HL-60 (cell line): ENCODE measurements around the gene DIDO1.

Source experiments
- DNase-seq, 2 experiments: peaks; one replicate each; pipeline ENCODE4 v3.0.0-alpha.2; 2010 to 2020; ENCODE audit warnings: low read depth in 1 of 2, low spot score in 1 of 2
- H3K27ac ChIP-seq: fragments of 250-450 bp; sonication (Bioruptor Pico); replicated peaks from 2 replicates; pipeline ENCODE4 v1.5.1; 2020; ENCODE audit warnings: mild to moderate bottlenecking, moderate library complexity
- H3K27me3 ChIP-seq: fragments of 250-450 bp; sonication (Bioruptor Pico); 2 replicates; pipeline ENCODE4 v1.5.1; 2021; ENCODE audit warnings: mild to moderate bottlenecking, moderate library complexity; ENCODE audit not compliant: insufficient read depth, poor library complexity, severe bottlenecking
- H3K4me3 ChIP-seq: replicated peaks from 2 replicates; pipeline ENCODE4 v1.5.1; 2011; ENCODE audit warnings: mild to moderate bottlenecking, control low read depth, low read length; ENCODE audit not compliant: insufficient read depth
- GABPA ChIP-seq: IDR thresholded peaks from 2 replicates; pipeline ENCODE4 v1.6.1; 2012; ENCODE audit warnings: low read depth
- POLR2AphosphoS5 ChIP-seq: IDR thresholded peaks from 2 replicates; pipeline ENCODE4 v1.6.1; 2012; ENCODE audit warnings: low read depth
- SPI1 ChIP-seq: IDR thresholded peaks from 2 replicates; pipeline ENCODE4 v1.6.1; 2012; ENCODE audit warnings: low read depth, mild to moderate bottlenecking, borderline replicate concordance
- TF ChIP-seq, protein P1 (sequence below): IDR thresholded peaks from 2 replicates; pipeline ENCODE4 v1.6.1; 2012; ENCODE audit warnings: low read depth; ENCODE audit not compliant: insufficient replicate concordance
- TF ChIP-seq, protein P2 (sequence below): IDR thresholded peaks from one replicate; pipeline ENCODE4 v1.5.1; 2011; ENCODE audit warnings: low read length, control low read depth, inconsistent platforms; ENCODE audit not compliant: insufficient read depth

The DIDO1 gene

DNA sequence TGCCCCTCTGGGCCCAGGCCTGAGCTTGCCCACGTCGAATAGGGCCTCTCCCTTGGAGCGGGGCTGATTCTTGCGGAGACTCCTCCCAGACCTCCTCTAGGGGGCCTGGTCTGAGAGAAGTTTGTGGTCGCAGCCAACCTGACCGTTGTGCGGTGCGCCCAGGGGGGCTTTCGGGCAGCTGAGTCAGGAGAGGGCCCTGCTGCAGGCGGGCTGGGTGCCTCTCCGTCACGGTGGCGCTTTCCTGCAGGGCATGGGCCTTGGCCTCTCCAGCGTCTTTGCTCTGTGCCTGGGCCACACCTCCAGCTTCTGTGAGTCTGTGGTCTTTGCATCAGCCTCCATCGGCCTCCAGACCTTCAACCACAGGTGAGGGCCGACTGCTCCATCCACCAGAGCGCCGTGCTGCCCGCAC, 39.1 kb upstream of the DIDO1 start:
- TF ChIP-seq, protein P1, sequence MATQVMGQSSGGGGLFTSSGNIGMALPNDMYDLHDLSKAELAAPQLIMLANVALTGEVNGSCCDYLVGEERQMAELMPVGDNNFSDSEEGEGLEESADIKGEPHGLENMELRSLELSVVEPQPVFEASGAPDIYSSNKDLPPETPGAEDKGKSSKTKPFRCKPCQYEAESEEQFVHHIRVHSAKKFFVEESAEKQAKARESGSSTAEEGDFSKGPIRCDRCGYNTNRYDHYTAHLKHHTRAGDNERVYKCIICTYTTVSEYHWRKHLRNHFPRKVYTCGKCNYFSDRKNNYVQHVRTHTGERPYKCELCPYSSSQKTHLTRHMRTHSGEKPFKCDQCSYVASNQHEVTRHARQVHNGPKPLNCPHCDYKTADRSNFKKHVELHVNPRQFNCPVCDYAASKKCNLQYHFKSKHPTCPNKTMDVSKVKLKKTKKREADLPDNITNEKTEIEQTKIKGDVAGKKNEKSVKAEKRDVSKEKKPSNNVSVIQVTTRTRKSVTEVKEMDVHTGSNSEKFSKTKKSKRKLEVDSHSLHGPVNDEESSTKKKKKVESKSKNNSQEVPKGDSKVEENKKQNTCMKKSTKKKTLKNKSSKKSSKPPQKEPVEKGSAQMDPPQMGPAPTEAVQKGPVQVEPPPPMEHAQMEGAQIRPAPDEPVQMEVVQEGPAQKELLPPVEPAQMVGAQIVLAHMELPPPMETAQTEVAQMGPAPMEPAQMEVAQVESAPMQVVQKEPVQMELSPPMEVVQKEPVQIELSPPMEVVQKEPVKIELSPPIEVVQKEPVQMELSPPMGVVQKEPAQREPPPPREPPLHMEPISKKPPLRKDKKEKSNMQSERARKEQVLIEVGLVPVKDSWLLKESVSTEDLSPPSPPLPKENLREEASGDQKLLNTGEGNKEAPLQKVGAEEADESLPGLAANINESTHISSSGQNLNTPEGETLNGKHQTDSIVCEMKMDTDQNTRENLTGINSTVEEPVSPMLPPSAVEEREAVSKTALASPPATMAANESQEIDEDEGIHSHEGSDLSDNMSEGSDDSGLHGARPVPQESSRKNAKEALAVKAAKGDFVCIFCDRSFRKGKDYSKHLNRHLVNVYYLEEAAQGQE: no peak
- TF ChIP-seq SPI1: no peak
- TF ChIP-seq, protein P2, sequence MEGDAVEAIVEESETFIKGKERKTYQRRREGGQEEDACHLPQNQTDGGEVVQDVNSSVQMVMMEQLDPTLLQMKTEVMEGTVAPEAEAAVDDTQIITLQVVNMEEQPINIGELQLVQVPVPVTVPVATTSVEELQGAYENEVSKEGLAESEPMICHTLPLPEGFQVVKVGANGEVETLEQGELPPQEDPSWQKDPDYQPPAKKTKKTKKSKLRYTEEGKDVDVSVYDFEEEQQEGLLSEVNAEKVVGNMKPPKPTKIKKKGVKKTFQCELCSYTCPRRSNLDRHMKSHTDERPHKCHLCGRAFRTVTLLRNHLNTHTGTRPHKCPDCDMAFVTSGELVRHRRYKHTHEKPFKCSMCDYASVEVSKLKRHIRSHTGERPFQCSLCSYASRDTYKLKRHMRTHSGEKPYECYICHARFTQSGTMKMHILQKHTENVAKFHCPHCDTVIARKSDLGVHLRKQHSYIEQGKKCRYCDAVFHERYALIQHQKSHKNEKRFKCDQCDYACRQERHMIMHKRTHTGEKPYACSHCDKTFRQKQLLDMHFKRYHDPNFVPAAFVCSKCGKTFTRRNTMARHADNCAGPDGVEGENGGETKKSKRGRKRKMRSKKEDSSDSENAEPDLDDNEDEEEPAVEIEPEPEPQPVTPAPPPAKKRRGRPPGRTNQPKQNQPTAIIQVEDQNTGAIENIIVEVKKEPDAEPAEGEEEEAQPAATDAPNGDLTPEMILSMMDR: no peak
- no peak for TF ChIP-seq POLR2AphosphoS5
- TF ChIP-seq GABPA: no peak
- Histone ChIP-seq H3K27ac (no peak overlapping the region), H3K27me3 (peaks cover 3% of the 10 kb centered on the region), H3K4me3 (no peak overlapping the region)
- DNase-seq: no peak

DNA sequence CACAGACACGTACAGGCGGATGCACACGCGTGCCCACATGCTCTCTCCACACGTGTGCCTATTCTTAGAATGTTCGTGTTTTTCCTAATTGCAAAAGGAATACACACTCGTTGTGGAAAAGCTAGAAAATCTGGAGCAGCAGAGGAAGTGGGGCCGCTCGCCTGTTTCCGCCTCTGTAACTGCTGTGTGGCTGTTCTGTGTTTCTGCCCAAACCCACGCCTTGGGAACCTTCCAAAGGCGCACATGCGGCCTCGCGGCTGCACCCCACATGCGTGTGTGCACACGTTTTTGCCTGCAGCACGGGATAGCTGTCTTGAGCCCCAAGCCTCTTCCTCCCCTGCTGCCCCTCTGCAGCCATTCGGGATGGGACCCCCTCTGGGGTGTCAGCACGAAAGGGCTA, 38.4 kb upstream of the DIDO1 start:
- TF ChIP-seq, protein P2: no peak
- TF ChIP-seq GABPA (no peak), POLR2AphosphoS5 (no peak)
- TF ChIP-seq, protein P1: no peak
- H3K27ac ChIP-seq: no peak overlapping the region
- no peak for DNase-seq
- no peak overlapping the region for H3K4me3 ChIP-seq
- no peaks in the 10 kb centered on the region for H3K27me3 ChIP-seq

DNA sequence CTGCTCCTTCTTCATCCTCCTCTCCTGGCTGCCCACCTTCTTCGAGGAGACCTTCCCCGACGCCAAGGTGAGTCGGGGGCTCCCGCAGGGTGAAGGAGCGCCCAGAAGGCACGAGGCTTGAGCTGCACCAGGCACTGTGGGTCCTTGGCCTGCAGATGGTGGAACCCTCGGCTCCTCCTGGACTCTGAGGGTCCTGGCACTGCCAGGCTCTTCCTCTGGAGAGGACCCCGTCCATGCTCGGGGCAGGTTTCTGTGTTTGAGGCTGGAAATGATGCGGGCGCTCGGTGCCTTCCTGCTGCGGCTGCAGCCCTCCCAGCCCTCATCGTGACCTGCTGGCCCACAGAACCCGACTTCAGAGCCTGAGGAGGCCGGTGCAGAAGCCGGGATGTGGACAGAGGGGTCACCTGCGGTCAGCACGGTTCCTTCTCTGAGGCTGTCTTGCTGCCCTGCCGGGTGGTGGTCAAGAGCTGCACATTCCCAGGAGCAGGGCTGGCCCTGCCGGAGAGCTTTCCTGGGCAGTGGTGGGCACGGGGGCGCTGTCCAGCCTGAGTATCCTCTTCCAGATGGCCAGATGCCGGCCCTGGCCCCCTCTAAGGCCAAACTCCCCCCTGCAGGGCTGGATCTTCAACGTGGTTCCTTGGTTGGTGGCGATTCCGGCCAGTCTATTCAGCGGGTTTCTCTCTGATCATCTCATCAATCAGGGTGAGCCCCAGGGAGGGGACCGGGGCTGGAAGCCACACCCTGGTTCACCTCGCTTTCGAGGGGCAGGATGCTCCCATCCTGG, 37.5 kb upstream of the DIDO1 start:
- no peak for DNase-seq
- no peak overlapping the region for H3K4me3 ChIP-seq
- no peaks in the 10 kb centered on the region for H3K27me3 ChIP-seq
- TF ChIP-seq, protein P1: peak; percentile 24
- TF ChIP-seq SPI1: no peak
- no peak overlapping the region for H3K27ac ChIP-seq
